Esophagus squamous epithelium (tissue), 4 donors: ENCODE data around the gene PLA1A.

Experiments
- CTCF ChIP-seq, 6 experiments: fragments of 450-650 bp in 4 of 6; fragments of 200-600 bp in 2 of 6; sonication (generic) in 2 of 6; IDR thresholded peaks; one replicate each; pipeline ENCODE4 v1.5.1; 2016 to 2019; ENCODE audit warnings: antibody characterized with exemption in 6 of 6, mild to moderate bottlenecking in 4 of 6, moderate library complexity in 4 of 6
- POLR2A ChIP-seq, 4 donors: fragments of 450-650 bp; IDR thresholded peaks; one replicate each; pipeline ENCODE4 v1.6.1; 2017; ENCODE audit warnings: antibody characterized with exemption in 4 of 4, mild to moderate bottlenecking in 4 of 4, moderate library complexity in 3 of 4

- TF ChIP-seq CTCF (IDR thresholded peaks at IDR 0.05) (no peak), POLR2A (IDR thresholded peaks at IDR 0.05) (no peak)
Measured at GRCh38 chr3:119560160-119560559, 37.5 kb upstream of the PLA1A start.
